Panc1 (cell line): Measurements from ENCODE around the gene STK31. TPM values are rescaled to one million over a fixed set of nuclear protein-coding genes. Genes with fewer than 3 reads are reported as not detected.

Experiments
- ATAC-seq: fragments of 200-7000 bp; cut with Tn5 transposase; 2 replicates; pipeline ENCODE4 v1.9.1; 2020; ENCODE audit warnings: mild to moderate bottlenecking, moderate library complexity
- BruUV-seq: library from RNA; stranded (reverse); fragments of 400-500 nt; replicated peaks from 2 replicates; lab custom pipeline; 2021; lab: Mats Ljungman, UMichigan
- CTCF ChIA-PET: fragments of 300-600 bp; sonication (Branson Sonifier 250); formaldehyde crosslinking; loops from one replicate; lab custom pipeline; 2022; ENCODE audit warnings: antibody characterized with exemption; lab: Charles Lee
- POLR2A ChIA-PET: fragments of 300-600 bp; sonication (Branson Sonifier 250); formaldehyde crosslinking; loops from one replicate; lab custom pipeline; 2022; ENCODE audit warnings: antibody characterized with exemption; lab: Charles Lee
- DNase-seq: peaks from one replicate; pipeline ENCODE4 v3.0.0-alpha.2; 2010; ENCODE audit warnings: low read depth, low spot score
- H3K27ac ChIP-seq: 2 replicates; pipeline ENCODE4 v1.5.1; 2011; ENCODE audit warnings: mild to moderate bottlenecking, low read length, inconsistent platforms
- H3K27me3 ChIP-seq: fragments of 200-500 bp; sonication (Bioruptor generic); 2 replicates; pipeline ENCODE4 v1.6.0; 2014; ENCODE audit warnings: low read length, inconsistent platforms; ENCODE audit not compliant: control insufficient read depth, insufficient read depth
- H3K36me3 ChIP-seq: fragments of 200-500 bp; sonication (Bioruptor generic); 2 replicates; pipeline ENCODE4 v1.5.1; 2014; ENCODE audit warnings: inconsistent platforms, mild to moderate bottlenecking, low read length, moderate library complexity; ENCODE audit not compliant: control insufficient read depth, insufficient read depth
- H3K4me1 ChIP-seq: 2 replicates; pipeline ENCODE4 v1.5.1; 2011; ENCODE audit warnings: inconsistent platforms, mild to moderate bottlenecking, low read length, moderate library complexity; ENCODE audit not compliant: control insufficient read depth, insufficient read depth
- H3K4me3 ChIP-seq, 2 experiments: 2 replicates each; pipeline ENCODE4 v1.5.1; 2011 to 2012; ENCODE audit warnings: low read depth in 2 of 2, low read length in 2 of 2, mild to moderate bottlenecking in 2 of 2, inconsistent platforms in 1 of 2, moderate library complexity in 1 of 2
- H3K9me3 ChIP-seq: fragments of 200-500 bp; sonication (Bioruptor generic); 2 replicates; pipeline ENCODE4 v1.5.1; 2014; ENCODE audit warnings: low read depth, mild to moderate bottlenecking, inconsistent platforms, low read length, moderate library complexity; ENCODE audit not compliant: control insufficient read depth, insufficient read depth
- CTCF ChIP-seq: fragments of 450-650 bp; IDR thresholded peaks from 2 replicates; pipeline ENCODE4 v1.5.1; 2017; ENCODE audit warnings: mild to moderate bottlenecking
- POLR2AphosphoS5 ChIP-seq: IDR thresholded peaks from 2 replicates; pipeline ENCODE4 v1.6.1; 2012; ENCODE audit warnings: mild to moderate bottlenecking, low read depth, low read length, moderate library complexity
- SIN3A ChIP-seq: IDR thresholded peaks from 2 replicates; pipeline ENCODE4 v1.6.1; 2012; ENCODE audit warnings: low read depth, mild to moderate bottlenecking, low read length, moderate library complexity, borderline replicate concordance; ENCODE audit not compliant: insufficient read depth
- TCF7L2 ChIP-seq: IDR thresholded peaks from 2 replicates; pipeline ENCODE4 v1.6.1; 2011; ENCODE audit warnings: mild to moderate bottlenecking, low read depth, low read length, inconsistent platforms
- in situ Hi-C: cut with HindIII; loops from 2 replicates; pipeline ENCODE4 v1.10.0; 2016; ENCODE audit warnings: low sequenced_read_pairs, low pct_unique_long_range_greater_than_20kb
- intact Hi-C: fragments of 100-400 bp; cut with micrococcal nuclease; formaldehyde crosslinking; loops from one replicate; pipeline ENCODE4 v1.10.0; 2022; ENCODE audit not compliant: unreplicated experiment
- total RNA-seq: library from RNA; stranded (reverse); gene quantifications from one replicate; pipeline ENCODE4 v1.2.1, GENCODE V29; 2021; ENCODE audit not compliant: unreplicated experiment
- TF ChIP-seq, protein P1 (sequence below), 2 experiments: IDR thresholded peaks; 2 replicates each; pipeline ENCODE4 v1.6.1; 2011 to 2012; ENCODE audit warnings: low read depth in 2 of 2, control low read depth in 1 of 2, low read length in 1 of 2, mild to moderate bottlenecking in 1 of 2, moderate library complexity in 1 of 2; ENCODE audit not compliant: insufficient read depth in 1 of 2

The STK31 gene
- total RNA-seq, 1 experiment from 2014 or later: 1.0 TPM

- Histone ChIP-seq H3K4me3 (no peak overlapping the region), H3K27me3 (no peaks in the 10 kb centered on the region), H3K4me1 (no peaks in the 10 kb centered on the region), H3K36me3 (no peaks in the 10 kb centered on the region), H3K27ac (no peak overlapping the region), H3K9me3 (peaks cover 5% of the 10 kb centered on the region; the same call in 1 of the 2 replicates)
- CTCF ChIA-PET: no interaction called here
- no peak for DNase-seq
- no peak for ATAC-seq
- intact Hi-C loops (no loop called here), in situ Hi-C loops (no loop called here)
- BruUV-seq: no TSS peak
- POLR2A ChIA-PET: no interaction called here
- TF ChIP-seq, protein P1, sequence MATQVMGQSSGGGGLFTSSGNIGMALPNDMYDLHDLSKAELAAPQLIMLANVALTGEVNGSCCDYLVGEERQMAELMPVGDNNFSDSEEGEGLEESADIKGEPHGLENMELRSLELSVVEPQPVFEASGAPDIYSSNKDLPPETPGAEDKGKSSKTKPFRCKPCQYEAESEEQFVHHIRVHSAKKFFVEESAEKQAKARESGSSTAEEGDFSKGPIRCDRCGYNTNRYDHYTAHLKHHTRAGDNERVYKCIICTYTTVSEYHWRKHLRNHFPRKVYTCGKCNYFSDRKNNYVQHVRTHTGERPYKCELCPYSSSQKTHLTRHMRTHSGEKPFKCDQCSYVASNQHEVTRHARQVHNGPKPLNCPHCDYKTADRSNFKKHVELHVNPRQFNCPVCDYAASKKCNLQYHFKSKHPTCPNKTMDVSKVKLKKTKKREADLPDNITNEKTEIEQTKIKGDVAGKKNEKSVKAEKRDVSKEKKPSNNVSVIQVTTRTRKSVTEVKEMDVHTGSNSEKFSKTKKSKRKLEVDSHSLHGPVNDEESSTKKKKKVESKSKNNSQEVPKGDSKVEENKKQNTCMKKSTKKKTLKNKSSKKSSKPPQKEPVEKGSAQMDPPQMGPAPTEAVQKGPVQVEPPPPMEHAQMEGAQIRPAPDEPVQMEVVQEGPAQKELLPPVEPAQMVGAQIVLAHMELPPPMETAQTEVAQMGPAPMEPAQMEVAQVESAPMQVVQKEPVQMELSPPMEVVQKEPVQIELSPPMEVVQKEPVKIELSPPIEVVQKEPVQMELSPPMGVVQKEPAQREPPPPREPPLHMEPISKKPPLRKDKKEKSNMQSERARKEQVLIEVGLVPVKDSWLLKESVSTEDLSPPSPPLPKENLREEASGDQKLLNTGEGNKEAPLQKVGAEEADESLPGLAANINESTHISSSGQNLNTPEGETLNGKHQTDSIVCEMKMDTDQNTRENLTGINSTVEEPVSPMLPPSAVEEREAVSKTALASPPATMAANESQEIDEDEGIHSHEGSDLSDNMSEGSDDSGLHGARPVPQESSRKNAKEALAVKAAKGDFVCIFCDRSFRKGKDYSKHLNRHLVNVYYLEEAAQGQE (IDR thresholded peaks at IDR 0.05; ENCODE audit: insufficient read depth in 1 of 2, low read depth in 2 of 2, low read length in 1 of 2): no peak
- TF ChIP-seq CTCF: no peak
- TF ChIP-seq POLR2AphosphoS5: no peak
- no peak for TF ChIP-seq SIN3A
- no peak for TF ChIP-seq TCF7L2
These were observed 94.7 kb downstream of the STK31 start for GRCh38 chr7:23804707-23805106.

DNA sequence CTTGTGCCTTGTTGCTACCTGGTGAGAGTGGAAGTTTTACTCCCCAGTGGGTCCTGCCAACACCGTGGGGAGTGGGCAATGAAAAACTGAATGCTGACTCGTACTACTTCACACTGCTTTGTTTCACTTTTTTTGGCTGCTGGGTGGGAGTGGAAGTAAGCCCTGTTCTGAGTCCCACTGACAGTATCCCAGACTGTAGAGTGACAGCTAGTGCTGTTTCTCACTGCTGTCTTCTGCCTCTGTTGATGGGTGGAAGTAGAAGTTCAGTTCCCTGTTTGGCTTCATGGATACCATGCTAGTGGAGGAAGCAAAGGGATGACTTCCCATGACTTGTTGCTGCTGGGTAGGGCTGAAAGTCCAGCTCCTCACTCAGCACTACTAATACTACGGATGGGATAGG is 98.4 kb downstream of the STK31 start:
- intact Hi-C loops: no loop called here
- Histone ChIP-seq H3K9me3 (peaks cover 19% of the 10 kb centered on the region; the same call in 1 of the 2 replicates), H3K4me1 (no peaks in the 10 kb centered on the region), H3K4me3 (no peak overlapping the region), H3K27ac (no peak overlapping the region), H3K36me3 (no peaks in the 10 kb centered on the region), H3K27me3 (no peaks in the 10 kb centered on the region)
- ChIA-PET POLR2A (no interaction called here), CTCF (no interaction called here)
- DNase-seq (no peak), ATAC-seq (no peak)
- TF ChIP-seq, protein P1 (IDR thresholded peaks at IDR 0.05; ENCODE audit: insufficient read depth in 1 of 2, low read depth in 2 of 2, low read length in 1 of 2): no peak
- TF ChIP-seq CTCF (no peak), SIN3A (no peak), POLR2AphosphoS5 (no peak)
- in situ Hi-C loops: no loop called here
- no TSS peak for BruUV-seq
